ENCODE measurements around the gene ADAMTS13. TPM values are rescaled to one million over a fixed set of nuclear protein-coding genes. Genes with fewer than 3 reads are reported as not detected.
"Not testable (repeated sequence)": the region's sequence is repeated elsewhere in the genome, so short reads cannot be mapped to it uniquely, and the experiment has no call there.

Gene ADAMTS13
- total and polyA plus RNA-seq, 2 experiments from 2014 or later, result 1.4 to 2.2 TPM

- H3K4me1 ChIP-seq (ENCODE audit: insufficient read depth), result peaks cover 41% of the 10 kb centered on the region
- H4K20me1 ChIP-seq (ENCODE audit: insufficient read depth), result peaks cover 22% of the 10 kb centered on the region; the same call in 1 of the 2 replicates
- H3K9me2 ChIP-seq (ENCODE audit: insufficient read depth), result no peaks in the 10 kb centered on the region
- H3K9ac ChIP-seq, result peak within 1 kb of the TSS; percentile 100
- WGBS, 2 experiments (ENCODE audit: low coverage in 1 of 2, low lambda C conversion rate in 2 of 2, missing lambda C conversion rate in 2 of 2), result 1% methylated on average over 42 to 73 of the region's 120 CpGs
- peak within 1 kb of the TSS; percentile 93 for H3K27ac ChIP-seq
- peak; percentile 99 for DNase-seq
- peak within 1 kb of the TSS; percentile 75 for H2AFZ ChIP-seq
- peaks cover 56% of the 10 kb centered on the region for H3F3A ChIP-seq (ENCODE audit: insufficient read depth)
- TF ChIP-seq EZH2phosphoT487 (IDR thresholded peaks at IDR 0.05; ENCODE audit: insufficient read depth, low read depth) (no peak), EZH2 (IDR thresholded peaks at IDR 0.05; ENCODE audit: insufficient read depth, poor library complexity, severe bottlenecking) (no peak)
- H3K4me2 ChIP-seq (ENCODE audit: unreplicated experiment), result peak within 1 kb of the TSS; percentile 89
- no peaks in the 10 kb centered on the region for H3K27me3 ChIP-seq (replicated peaks; ENCODE audit: insufficient read depth)
- in situ Hi-C loops (cut with MboI), result no loop called here
- peaks cover 48% of the 10 kb centered on the region for H3K79me2 ChIP-seq (ENCODE audit: insufficient read depth)
- peak within 1 kb of the TSS; percentile 83 for H3K4me3 ChIP-seq
- H3K9me3 ChIP-seq (ENCODE audit: low read depth), result no peaks in the 10 kb centered on the region
- H3K36me3 ChIP-seq (ENCODE audit: low read depth), result peaks cover 7% of the 10 kb centered on the region
Measured at GRCh38 chr9:133375724-133376654, 46.2 kb upstream of the ADAMTS13 start, which contains the start of the genes STKLD1 and SURF4. Gene STKLD1 (plus strand): TSS chr9:133376366. CDS start chr9:133376474, 108 bp downstream. Gene SURF4 (minus strand): TSS chr9:133376060. CDS start chr9:133375969, 91 bp downstream.

- peak overlapping the region; percentile 93 for H3K27ac ChIP-seq
- H3F3A ChIP-seq (ENCODE audit: insufficient read depth), result peaks cover 48% of the 10 kb centered on the region
- H3K9me2 ChIP-seq (ENCODE audit: insufficient read depth); H4K20me1 ChIP-seq (ENCODE audit: insufficient read depth); H2AFZ ChIP-seq; H3K27me3 ChIP-seq (replicated peaks; ENCODE audit: insufficient read depth); H3K9me3 ChIP-seq (ENCODE audit: low read depth); in situ Hi-C loops (cut with MboI); DNase-seq; H3K36me3 ChIP-seq (ENCODE audit: low read depth): not testable (repeated sequence)
- H3K4me3 ChIP-seq, result peak overlapping the region; percentile 83
- peak overlapping the region; percentile 100; the same call in 1 of the 2 replicates for H3K9ac ChIP-seq
- peaks cover 28% of the 10 kb centered on the region for H3K4me1 ChIP-seq (ENCODE audit: insufficient read depth)
- H3K4me2 ChIP-seq (ENCODE audit: unreplicated experiment), result peak overlapping the region; percentile 85
- WGBS, 2 experiments (ENCODE audit: low coverage in 1 of 2, low lambda C conversion rate in 2 of 2, missing lambda C conversion rate in 2 of 2), result 48 to 51% methylated on average over 14 of the region's 14 CpGs
- peaks cover 35% of the 10 kb centered on the region for H3K79me2 ChIP-seq (ENCODE audit: insufficient read depth)
Measured at GRCh38 chr9:133377280-133377679, 44.9 kb upstream of the ADAMTS13 start.

DNA sequence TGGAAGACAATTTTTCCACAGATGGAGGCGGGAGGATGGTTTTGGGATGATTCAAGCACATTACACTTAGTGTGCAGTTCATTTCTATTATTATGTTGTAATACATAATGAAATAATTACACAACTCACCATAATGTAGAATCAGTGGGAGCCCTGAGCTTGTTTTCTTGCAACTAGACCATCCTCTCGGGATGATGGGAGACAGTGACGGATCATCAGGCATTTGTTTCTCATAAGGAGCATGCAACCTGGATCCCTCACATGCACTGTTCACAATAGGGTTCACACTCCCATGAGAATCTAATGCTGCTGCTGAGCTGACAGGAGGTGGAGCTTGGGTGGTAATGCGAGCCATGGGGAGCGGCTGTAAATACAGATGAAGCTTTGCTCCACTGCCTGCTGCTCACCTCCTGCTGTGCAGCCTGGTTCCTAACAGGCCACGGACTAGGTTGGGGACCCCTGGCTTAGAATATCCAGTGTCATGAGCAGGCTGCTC, 44.4 kb upstream of the ADAMTS13 start:
- Histone ChIP-seq H3K4me2 (ENCODE audit: unreplicated experiment) (no peak overlapping the region), H3K4me1 (ENCODE audit: insufficient read depth) (peaks cover 23% of the 10 kb centered on the region), H3F3A (ENCODE audit: insufficient read depth) (peaks cover 43% of the 10 kb centered on the region), H3K9ac (no peak overlapping the region), H3K9me2 (ENCODE audit: insufficient read depth) (0 out of 2 replicates have a peak, but pooled peaks cover 5% of the 10 kb centered on the region), H3K79me2 (ENCODE audit: insufficient read depth) (peaks cover 31% of the 10 kb centered on the region), H3K4me3 (no peak overlapping the region), H2AFZ (no peak overlapping the region), H3K27ac (peak overlapping the region; percentile 93), H3K9me3 (ENCODE audit: low read depth) (no peaks in the 10 kb centered on the region), H3K27me3 (replicated peaks; ENCODE audit: insufficient read depth) (no peaks in the 10 kb centered on the region), H4K20me1 (ENCODE audit: insufficient read depth) (peaks cover 5% of the 10 kb centered on the region; the same call in 1 of the 2 replicates), H3K36me3 (ENCODE audit: low read depth) (peaks cover 5% of the 10 kb centered on the region)
- WGBS, 2 experiments (ENCODE audit: low coverage in 1 of 2, low lambda C conversion rate in 2 of 2, missing lambda C conversion rate in 2 of 2), result 3 to 4% methylated on average over 6 of the region's 6 CpGs
- TF ChIP-seq EZH2 (IDR thresholded peaks at IDR 0.05; ENCODE audit: insufficient read depth, poor library complexity, severe bottlenecking) (no peak), EZH2phosphoT487 (IDR thresholded peaks at IDR 0.05; ENCODE audit: insufficient read depth, low read depth) (no peak)
- in situ Hi-C loops (cut with MboI), result no loop called here
- peak; percentile 79 for DNase-seq

DNA sequence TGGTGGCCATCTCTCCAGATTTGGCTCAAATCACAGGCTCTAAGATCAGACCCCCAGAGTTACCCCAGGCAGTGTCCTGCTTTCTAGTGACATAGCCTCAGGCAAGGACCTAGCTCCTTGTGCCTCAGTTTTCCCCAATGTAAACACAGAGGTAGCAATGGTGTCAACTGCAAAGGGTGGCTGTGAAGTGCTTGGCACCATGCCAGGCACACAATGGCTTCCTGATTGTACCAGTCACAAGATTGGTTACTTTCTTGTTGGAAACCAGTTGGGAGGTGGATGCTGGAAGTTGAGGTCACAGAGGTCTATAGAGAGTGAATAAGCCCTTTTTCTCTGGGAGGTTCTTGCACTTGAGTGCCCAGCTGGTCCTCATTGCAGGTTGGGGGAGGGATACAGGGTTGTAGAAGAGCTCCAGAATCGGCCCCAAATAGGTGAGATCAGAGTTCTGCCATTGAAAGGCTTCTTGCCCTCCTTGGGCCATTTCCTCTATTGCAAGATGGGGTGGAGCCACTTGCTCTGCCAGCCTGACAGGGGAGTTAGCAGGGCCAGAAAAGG, 43.7 kb upstream of the ADAMTS13 start:
- no peak overlapping the region for H2AFZ ChIP-seq
- H3K27me3 ChIP-seq (replicated peaks; ENCODE audit: insufficient read depth), result no peaks in the 10 kb centered on the region
- H3K4me2 ChIP-seq (ENCODE audit: unreplicated experiment), result no peak overlapping the region
- no peaks in the 10 kb centered on the region; the same call in 1 of the 2 replicates for H4K20me1 ChIP-seq (ENCODE audit: insufficient read depth)
- no peak overlapping the region for H3K9ac ChIP-seq
- peaks cover 23% of the 10 kb centered on the region for H3K79me2 ChIP-seq (ENCODE audit: insufficient read depth)
- H3K4me1 ChIP-seq (ENCODE audit: insufficient read depth), result peaks cover 18% of the 10 kb centered on the region
- peaks cover 38% of the 10 kb centered on the region for H3F3A ChIP-seq (ENCODE audit: insufficient read depth)
- DNase-seq, result no peak
- no peak overlapping the region for H3K27ac ChIP-seq
- in situ Hi-C loops (cut with MboI), result no loop called here
- no peak overlapping the region for H3K4me3 ChIP-seq
- H3K36me3 ChIP-seq (ENCODE audit: low read depth), result no peaks in the 10 kb centered on the region
- WGBS, 2 experiments (ENCODE audit: low coverage in 1 of 2, low lambda C conversion rate in 2 of 2, missing lambda C conversion rate in 2 of 2), result 100% methylated on average over 1 of the region's 1 CpG
- TF ChIP-seq EZH2 (IDR thresholded peaks at IDR 0.05; ENCODE audit: insufficient read depth, poor library complexity, severe bottlenecking) (no peak), EZH2phosphoT487 (IDR thresholded peaks at IDR 0.05; ENCODE audit: insufficient read depth, low read depth) (no peak)
- H3K9me2 ChIP-seq (ENCODE audit: insufficient read depth), result 0 out of 2 replicates have a peak, but pooled peaks cover 5% of the 10 kb centered on the region
- H3K9me3 ChIP-seq (ENCODE audit: low read depth), result no peaks in the 10 kb centered on the region

Measured in GM23248 (cell line).